Measurements from ENCODE around the gene KIF16B.
"Not testable (repeated sequence)": the region's sequence is repeated elsewhere in the genome, so short reads cannot be mapped to it uniquely, and the experiment has no call there.

KIF16B gene

GRCh38 chr20:16595376-16595775, 22.1 kb upstream of the KIF16B start:
- DNase-seq (ENCODE audit: low spot score) = no peak

GRCh38 chr20:16590041-16590633, 16.9 kb upstream of the KIF16B start:
- no peak for DNase-seq (ENCODE audit: low spot score)

GRCh38 chr20:16589623-16590022, 16.4 kb upstream of the KIF16B start:
- no peak for DNase-seq (ENCODE audit: low spot score)

GRCh38 chr20:16588241-16588640, 15.0 kb upstream of the KIF16B start:
- DNase-seq (ENCODE audit: low spot score) = no peak

GRCh38 chr20:16587066-16587465, 13.8 kb upstream of the KIF16B start:
- no peak for DNase-seq (ENCODE audit: low spot score)

- no peak for DNase-seq (ENCODE audit: low spot score)
These were observed 10.2 kb upstream of the KIF16B start for GRCh38 chr20:16583474-16583873.

- no peak for DNase-seq (ENCODE audit: low spot score)
These were observed 8.0 kb upstream of the KIF16B start for GRCh38 chr20:16581241-16581640.

- DNase-seq (ENCODE audit: low spot score) = no peak
These were observed 7.4 kb upstream of the KIF16B start for GRCh38 chr20:16580620-16581019.

- no peak for DNase-seq (ENCODE audit: low spot score)
These were observed 6.9 kb upstream of the KIF16B start for GRCh38 chr20:16580147-16580546.

- no peak for DNase-seq (ENCODE audit: low spot score)
These were observed 3.0 kb upstream of the KIF16B start for GRCh38 chr20:16576219-16576618.

- DNase-seq (ENCODE audit: low spot score) = no peak
These were observed 2.3 kb upstream of the KIF16B start for GRCh38 chr20:16575390-16576140.

- peak; percentile 71 for DNase-seq (ENCODE audit: low spot score)
These were observed 1.6 kb upstream of the KIF16B start for GRCh38 chr20:16574656-16575355.

- no peak for DNase-seq (ENCODE audit: low spot score)
These were observed 1.9 kb downstream of the KIF16B start for GRCh38 chr20:16571333-16571732.

- DNase-seq (ENCODE audit: low spot score) = no peak
These were observed 3.7 kb downstream of the KIF16B start for GRCh38 chr20:16569246-16570153.

GRCh38 chr20:16566080-16566479, 7.2 kb downstream of the KIF16B start:
- no peak for DNase-seq (ENCODE audit: low spot score)

- not testable (repeated sequence) for DNase-seq (ENCODE audit: low spot score)
These were observed 9.2 kb downstream of the KIF16B start for GRCh38 chr20:16564079-16564478.

GRCh38 chr20:16563066-16563806, 10.0 kb downstream of the KIF16B start:
- no peak for DNase-seq (ENCODE audit: low spot score)

GRCh38 chr20:16562259-16562658, 11.0 kb downstream of the KIF16B start:
- no peak for DNase-seq (ENCODE audit: low spot score)

- DNase-seq (ENCODE audit: low spot score) = no peak
These were observed 12.6 kb downstream of the KIF16B start for GRCh38 chr20:16560661-16561060.

GRCh38 chr20:16560216-16560615, 13.0 kb downstream of the KIF16B start:
- DNase-seq (ENCODE audit: low spot score) = no peak

- no peak for DNase-seq (ENCODE audit: low spot score)
These were observed 16.9 kb downstream of the KIF16B start for GRCh38 chr20:16556301-16556700.

Measured in kidney capillary endothelial cell (primary cell).